CD4-positive, alpha-beta T cell treated with Interleukin-21 for 1 hour (primary cell): ENCODE data around the gene SKIC8.
"Not testable (repeated sequence)": the region's sequence is repeated elsewhere in the genome, so short reads cannot be mapped to it uniquely, and the experiment has no call there.

Experiments used
- DNase-seq: peaks from one replicate; pipeline ENCODE4 v3.0.0-alpha.2; 2020

The SKIC8 gene

DNA sequence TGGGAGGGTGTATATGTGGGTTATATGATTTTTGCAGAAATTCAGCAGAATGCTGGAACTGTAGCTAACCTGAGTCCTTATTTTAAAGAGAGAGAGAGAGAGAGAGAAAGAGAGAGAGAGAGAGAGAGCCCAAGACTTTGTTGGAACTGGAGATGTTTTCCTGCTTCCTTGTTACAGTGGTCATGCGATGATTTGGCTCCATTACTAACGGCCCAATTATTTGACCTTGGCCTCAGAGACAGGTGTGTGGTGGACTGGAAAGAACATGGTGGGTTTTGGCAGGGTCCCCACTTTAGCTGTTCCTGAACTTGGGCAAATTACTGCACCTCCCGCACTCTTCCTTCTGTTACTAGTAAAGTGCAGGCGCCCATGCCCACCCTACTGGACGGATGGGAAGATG lies 50.3 kb downstream of the SKIC8 start:
- DNase-seq = no peak

DNA sequence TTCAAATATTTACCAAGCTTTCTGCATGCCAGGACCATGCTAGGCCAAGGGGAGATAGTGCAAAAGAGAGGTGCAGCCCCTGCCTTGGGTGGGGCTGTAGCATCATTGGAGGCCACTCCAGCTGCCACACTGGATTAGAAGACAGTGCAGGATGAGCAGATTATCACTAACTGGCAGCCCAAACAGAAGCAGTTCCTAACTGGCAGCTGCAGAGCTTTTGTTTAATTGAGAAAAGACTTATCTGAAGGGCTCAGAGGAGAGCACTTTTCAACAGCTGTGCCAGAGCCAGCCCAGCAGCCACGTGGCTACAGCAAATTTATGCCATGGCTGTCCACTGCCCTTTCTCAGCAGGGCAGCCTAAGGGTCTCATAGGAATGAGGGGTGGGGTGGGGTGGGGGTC lies 51.5 kb downstream of the SKIC8 start:
- DNase-seq = no peak

DNA sequence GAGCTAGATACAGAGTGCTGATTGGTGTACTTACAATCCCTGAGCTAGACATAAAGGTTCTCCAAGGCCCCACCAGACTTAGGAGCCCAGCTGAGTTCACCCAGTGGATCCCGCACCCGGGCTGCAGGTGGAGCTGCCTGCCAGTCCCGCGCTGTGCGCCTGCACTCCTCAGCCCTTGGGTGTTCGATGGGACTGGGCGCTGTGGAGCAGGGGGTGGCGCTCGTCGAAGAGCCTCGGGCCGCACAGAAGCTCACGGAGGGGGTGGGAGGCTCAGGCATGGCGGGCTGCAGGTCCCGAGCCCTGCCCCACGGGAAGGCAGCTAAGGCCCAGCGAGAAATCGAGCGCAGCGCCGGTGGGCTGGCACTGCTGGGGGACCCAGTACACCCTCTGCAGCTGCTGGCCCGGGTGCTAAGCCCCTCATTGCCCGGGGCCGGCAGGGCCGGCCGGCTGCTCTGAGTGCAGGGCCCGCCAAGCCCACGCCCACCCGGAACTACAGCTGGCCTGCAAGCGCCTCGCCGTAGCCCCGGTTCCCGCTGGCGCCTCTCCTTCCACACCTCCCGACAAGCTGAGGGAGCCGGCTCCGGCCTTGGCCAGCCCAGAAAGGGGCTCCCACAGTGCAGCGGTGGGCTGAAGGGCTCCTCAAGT lies 53.3 kb downstream of the SKIC8 start:
- DNase-seq = not testable (repeated sequence)

DNA sequence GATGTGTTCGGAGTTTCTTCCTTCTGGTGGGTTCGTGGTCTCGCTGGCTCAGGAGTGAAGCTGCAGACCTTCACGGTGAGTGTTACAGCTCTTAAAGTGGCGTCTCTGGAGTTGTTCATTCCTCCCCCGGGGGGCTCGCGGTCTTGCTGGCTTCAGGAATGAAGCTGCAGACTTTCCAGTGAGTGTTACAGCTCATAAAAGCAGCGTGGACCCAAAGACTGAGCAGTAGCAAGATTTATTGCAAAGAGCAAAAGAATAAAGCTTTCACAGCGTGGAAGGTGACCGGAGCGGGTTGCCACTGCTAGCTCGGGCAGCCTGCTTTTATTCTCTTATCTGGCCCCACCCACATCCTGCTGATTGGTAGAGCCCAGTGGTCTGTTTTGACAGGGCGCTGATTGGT lies 54.0 kb downstream of the SKIC8 start:
- not testable (repeated sequence) for DNase-seq

DNA sequence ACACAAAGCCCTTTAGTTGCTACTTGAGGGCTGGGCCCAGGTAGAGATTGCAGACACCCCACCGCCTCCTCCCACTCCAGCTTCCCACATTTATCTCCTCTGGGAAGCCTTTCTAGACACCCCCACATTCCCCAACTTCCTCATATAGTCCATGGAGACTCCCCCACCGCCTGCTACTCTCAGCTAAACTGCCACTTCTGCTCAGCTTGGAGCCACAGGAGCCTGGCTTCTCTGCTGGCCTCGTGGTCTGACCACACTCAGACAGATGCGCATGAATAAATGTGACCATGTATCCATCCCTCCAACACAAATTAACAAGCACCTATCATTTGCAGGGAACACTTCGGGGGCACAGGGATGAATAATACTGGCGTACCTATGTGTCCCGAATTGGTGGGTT lies 54.5 kb downstream of the SKIC8 start:
- DNase-seq = no peak

DNA sequence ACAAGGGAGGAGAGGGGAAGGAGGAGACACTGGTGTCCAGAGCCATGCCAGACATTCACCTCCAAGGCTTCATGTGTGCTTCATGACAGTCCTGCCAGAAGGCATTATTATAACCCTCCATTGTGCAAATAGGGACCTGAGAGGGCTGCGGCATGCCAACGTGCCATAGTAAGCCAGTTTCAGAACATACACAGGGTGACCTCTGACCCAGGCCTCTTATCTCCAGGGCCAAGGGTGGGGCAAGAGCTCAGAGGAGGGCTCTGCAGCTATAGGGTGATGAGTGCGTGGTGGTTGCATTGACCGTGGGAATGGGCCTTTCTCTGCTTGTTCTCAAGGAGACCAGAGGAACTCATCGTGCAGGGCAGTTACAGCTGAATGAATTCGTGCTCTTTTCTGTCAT lies 55.3 kb downstream of the SKIC8 start:
- no peak for DNase-seq

DNA sequence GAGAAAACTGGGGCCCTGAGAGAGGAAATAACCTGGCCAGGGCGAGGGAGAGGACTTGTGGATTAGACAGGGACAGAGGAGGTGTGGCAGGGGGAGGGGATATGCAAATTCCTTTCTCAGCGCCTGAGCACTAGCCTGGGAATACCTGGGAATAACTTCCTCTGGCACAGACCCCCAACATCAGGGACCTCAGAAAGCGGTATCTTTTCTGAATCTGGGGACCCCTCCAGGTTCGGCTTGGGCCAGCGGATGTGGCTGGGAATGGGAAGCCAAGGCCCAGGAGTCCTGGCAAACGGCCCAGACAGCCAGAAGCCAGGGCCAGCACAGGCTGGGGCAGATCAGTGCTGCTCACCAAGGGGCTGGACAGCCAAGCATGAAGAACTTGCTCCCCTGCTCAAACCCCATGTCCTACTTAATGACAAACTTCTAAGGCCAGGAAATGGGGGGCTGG lies 55.9 kb downstream of the SKIC8 start:
- no peak for DNase-seq

DNA sequence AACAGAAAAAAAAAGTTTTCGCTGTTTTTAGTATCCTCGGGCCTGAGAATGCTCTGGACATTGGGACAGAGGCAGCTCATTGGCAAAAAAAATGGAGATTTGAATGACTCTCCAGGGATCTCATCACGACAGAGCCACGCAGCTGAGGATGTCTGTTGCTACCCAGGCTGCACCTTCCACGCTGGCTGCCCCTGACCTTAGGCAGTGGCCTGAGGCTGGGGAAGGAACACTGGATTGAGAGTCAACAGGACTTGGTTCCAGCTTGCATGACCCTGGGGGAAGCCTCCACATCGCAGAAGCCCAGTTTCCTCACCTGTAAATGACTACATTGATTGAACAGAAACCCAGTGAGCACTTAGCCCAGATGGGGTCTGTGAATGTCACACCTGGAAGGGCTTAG lies 56.4 kb downstream of the SKIC8 start:
- no peak for DNase-seq

DNA sequence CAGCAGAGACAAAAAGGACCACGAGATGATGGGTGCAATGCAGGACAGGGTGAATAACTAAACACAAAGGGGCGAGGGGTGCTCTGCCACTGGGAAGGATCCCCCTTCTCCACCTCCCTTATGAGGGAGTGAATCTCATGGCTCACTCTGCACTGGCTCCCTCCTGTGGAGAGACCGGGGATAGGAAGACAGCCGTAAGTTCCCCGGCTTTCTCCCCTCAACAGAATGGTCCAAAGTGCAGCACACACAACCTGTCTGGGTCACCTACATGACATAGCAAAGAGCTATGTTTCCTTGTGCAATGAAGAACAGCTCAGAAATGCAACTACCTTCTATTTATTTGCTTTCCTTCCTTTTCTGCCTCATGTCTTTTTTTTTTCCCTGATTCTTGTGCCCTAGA lies 57.3 kb downstream of the SKIC8 start:
- no peak for DNase-seq

DNA sequence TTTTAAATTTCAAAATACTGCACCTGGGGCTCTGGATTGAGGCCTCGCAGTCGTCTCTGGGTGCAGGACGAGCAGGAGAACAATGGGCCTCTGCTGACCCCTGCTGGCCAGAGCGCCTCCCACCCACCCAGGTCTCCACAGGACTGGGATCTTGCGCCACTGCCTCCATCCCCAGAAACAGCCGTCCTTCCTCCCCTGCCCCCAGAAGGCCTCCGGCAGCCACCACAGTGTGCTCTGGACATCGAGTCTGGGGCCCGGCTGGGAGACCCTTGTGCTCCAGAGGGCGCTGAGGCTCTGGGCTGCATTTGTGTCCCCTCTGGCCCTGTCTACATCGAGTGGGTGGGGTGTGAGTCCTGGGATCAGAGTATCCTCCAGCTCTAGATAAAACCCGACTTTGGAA lies 58.4 kb downstream of the SKIC8 start:
- DNase-seq = peak; percentile 78

DNA sequence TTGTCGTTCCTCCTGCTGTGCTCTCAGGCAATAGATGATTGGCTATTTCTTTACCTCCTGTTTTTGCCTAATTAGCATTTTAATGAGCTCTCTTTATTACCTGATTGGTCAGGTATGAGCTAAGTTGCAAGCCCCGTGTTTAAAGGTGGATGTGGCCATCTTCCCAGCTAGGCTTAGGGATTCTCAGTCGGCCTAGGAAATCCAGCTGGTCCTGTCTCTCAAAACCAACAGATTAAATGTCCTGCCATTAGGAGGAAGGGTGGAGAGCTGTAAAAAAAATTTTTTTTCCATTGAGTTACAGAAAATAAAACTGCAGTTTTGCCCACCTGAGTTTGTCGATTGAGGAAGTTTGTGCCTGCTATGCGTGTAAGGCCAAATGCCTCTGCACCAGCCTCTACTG lies 59.6 kb downstream of the SKIC8 start:
- no peak for DNase-seq

DNA sequence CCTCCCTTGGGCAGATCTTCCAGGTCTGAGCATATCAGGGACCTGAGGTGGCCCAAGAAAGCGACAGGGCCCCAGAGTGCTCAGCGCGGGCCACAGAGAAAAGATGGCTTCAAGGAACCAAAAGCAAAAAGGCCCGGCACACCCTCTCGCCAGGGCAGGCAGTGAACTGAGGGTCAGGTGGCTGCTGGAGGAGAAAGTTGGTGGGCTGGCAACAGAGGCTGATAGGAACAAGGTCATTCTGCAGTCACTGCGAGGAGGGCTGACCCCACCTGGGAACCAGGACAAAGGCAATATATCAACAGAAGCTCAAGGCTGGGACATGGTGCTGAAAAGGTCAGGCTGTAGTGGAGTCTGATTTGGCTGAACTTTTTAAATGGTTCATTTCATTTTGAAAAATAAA lies 62.3 kb downstream of the SKIC8 start:
- no peak for DNase-seq

DNA sequence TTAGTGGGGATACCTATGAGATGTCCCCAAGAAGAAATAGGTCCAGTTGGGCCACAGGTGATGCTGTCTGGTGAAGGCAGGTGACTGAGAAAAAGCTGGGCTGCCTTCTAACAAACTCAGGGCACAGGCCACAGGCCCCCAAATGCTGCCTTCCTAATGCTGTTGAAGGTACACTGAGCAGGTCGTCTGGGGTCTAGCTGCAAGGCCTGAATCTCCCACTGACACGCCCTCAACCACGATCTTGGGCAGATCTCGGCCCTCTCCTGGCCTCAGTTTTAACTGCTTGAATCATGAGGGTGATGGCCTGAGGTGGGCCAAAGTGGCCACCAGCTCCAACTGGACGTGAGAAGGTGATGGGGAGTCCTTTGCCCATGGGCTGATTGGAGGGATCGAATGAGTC lies 62.9 kb downstream of the SKIC8 start:
- no peak for DNase-seq

DNA sequence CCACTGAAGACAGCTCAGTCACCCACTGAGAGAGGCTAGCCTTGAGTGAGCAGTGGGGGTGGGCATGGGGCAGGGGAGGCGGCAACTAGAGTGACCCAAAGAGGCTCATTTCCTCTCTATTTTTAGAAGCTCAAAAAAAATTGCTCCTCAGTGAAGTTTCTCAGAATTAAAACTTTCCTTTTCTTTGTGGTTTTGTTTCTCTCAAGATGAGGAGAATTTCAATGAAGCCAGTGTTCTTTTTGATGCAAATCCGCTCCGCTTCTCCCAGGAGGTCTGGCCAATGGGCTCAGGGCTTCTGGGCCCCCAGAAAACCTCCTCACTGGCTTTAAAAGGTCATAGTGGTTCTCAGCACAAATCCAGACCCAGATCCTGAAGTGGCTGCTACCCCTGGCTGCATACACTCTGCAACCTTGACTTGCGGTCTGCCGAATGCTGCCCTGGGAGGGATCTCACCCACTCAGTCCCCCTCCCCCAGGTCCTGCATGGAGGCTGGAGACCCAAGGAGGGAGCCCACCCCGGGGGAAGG lies 64.8 kb downstream of the SKIC8 start, which contains the start of gene ACSBG1:
Gene ACSBG1, minus strand, starts transcription at position 51 of the 526 bp plus-strand sequence. CDS start 64 bp downstream, outside the sequence.
- DNase-seq = no peak

DNA sequence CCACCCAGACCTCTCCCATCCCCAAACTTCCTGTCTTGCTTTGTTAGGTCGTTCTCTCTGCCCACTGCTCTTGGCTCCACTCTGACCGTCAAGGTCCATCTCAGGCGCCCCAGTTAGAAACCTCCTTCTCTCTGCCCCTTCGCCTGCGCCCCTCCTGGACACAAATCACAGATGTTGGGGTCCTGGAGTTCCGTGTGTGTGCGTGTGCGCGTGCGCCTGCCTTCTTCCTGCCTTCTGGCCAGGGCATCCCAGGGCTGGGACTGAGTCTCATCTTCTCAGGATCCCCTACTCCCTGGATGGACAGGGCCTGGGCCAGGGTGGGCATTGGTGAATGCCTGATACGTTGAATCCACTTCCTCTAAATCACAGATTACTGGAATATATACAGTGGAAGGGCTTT lies 65.9 kb downstream of the SKIC8 start:
- DNase-seq = no peak
